CD14-positive monocyte (primary cell): ENCODE measurements around the gene TCF4. TPM values are rescaled to one million over a fixed set of nuclear protein-coding genes. Genes with fewer than 3 reads are reported as not detected.

ENCODE experiments used
- DNase-seq, 3 donors: peaks; one replicate each; pipeline ENCODE4 v3.0.0-alpha.2; 2011 to 2022
- H2AFZ ChIP-seq: 2 replicates; pipeline ENCODE4 v1.6.0; 2012; ENCODE audit warnings: mild to moderate bottlenecking, low read depth, low read length, inconsistent platforms; ENCODE audit not compliant: insufficient read depth, poor library complexity, severe bottlenecking
- H3K27ac ChIP-seq, 2 donors: 1 replicate in 1 of 2; 2 replicates in 1 of 2; pipeline ENCODE4 v1.5.1; 2012 to 2013; ENCODE audit warnings: low read length in 2 of 2, control low read depth in 1 of 2, inconsistent platforms in 1 of 2, low read depth in 1 of 2, mild to moderate bottlenecking in 1 of 2
- H3K27me3 ChIP-seq, 2 donors: one replicate each; pipeline versions ENCODE4 v1.6.0 to v1.6.1; 2011 to 2013; ENCODE audit warnings: low read length in 2 of 2; ENCODE audit not compliant: control insufficient read depth in 2 of 2, insufficient read depth in 2 of 2
- H3K36me3 ChIP-seq, 2 donors: replicated peaks in 1 of 2; 1 replicate in 1 of 2; 2 replicates in 1 of 2; pipeline versions ENCODE4 v1.5.1 to v1.6.1; 2012 to 2013; ENCODE audit warnings: low read length in 2 of 2, control low read depth in 1 of 2, inconsistent platforms in 1 of 2, mild to moderate bottlenecking in 1 of 2; ENCODE audit not compliant: insufficient read depth in 2 of 2, control insufficient read depth in 1 of 2
- H3K4me1 ChIP-seq, 2 donors: 1 replicate in 1 of 2; 2 replicates in 1 of 2; pipeline versions ENCODE4 v1.5.1 to v1.6.1; 2012 to 2013; ENCODE audit warnings: low read length in 2 of 2, control low read depth in 1 of 2, inconsistent platforms in 1 of 2, mild to moderate bottlenecking in 1 of 2, moderate library complexity in 1 of 2; ENCODE audit not compliant: insufficient read depth in 2 of 2, control insufficient read depth in 1 of 2
- H3K4me2 ChIP-seq: replicated peaks from 2 replicates; pipeline ENCODE3; 2012; ENCODE audit warnings: low read length, moderate library complexity, mild to moderate bottlenecking; ENCODE audit not compliant: poor library complexity, severe bottlenecking; ENCODE audit errors: extremely low read depth
- H3K4me3 ChIP-seq, 3 experiments: fragments of 200-600 bp in 1 of 3; sonication (generic) in 1 of 3; replicated peaks in 1 of 3; 1 replicate in 2 of 3; 2 replicates in 1 of 3; pipeline ENCODE4 v1.5.1; 2011 to 2013; ENCODE audit warnings: low read length in 3 of 3, mild to moderate bottlenecking in 3 of 3, control low read depth in 2 of 3, low read depth in 2 of 3, inconsistent platforms in 1 of 3, moderate library complexity in 1 of 3
- H3K79me2 ChIP-seq: 2 replicates; pipeline ENCODE4 v1.6.0; 2012; ENCODE audit warnings: mild to moderate bottlenecking, control low read depth, inconsistent platforms, low read length, moderate library complexity; ENCODE audit not compliant: insufficient read depth
- H3K9ac ChIP-seq: 2 replicates; pipeline ENCODE4 v1.6.0; 2017; ENCODE audit warnings: low read length, mild to moderate bottlenecking; ENCODE audit not compliant: insufficient read depth, poor library complexity, severe bottlenecking
- H3K9me3 ChIP-seq, 2 donors: replicated peaks in 1 of 2; 1 replicate in 1 of 2; 2 replicates in 1 of 2; pipeline versions ENCODE4 v1.5.1 to v1.6.1; 2012 to 2013; ENCODE audit warnings: low read length in 2 of 2, control low read depth in 1 of 2; ENCODE audit not compliant: control insufficient read depth in 1 of 2, insufficient read depth in 1 of 2
- H4K20me1 ChIP-seq: 2 replicates; pipeline ENCODE4 v1.6.0; 2012; ENCODE audit warnings: mild to moderate bottlenecking, low read length, control low read depth, moderate library complexity; ENCODE audit not compliant: insufficient read depth
- H3K27ac Mint-ChIP-seq, 7 donors: one replicate each; pipeline ENCODE4 v1.8.0; 2020; ENCODE audit warnings: mild to moderate bottlenecking in 7 of 7, mixed read lengths in 7 of 7, moderate library complexity in 6 of 7, inconsistent platforms in 2 of 7
- H3K27me3 Mint-ChIP-seq, 3 donors: one replicate each; pipeline ENCODE4 v1.8.0; 2021 to 2022; ENCODE audit warnings: low read depth in 3 of 3, mild to moderate bottlenecking in 3 of 3, mixed read lengths in 3 of 3, moderate library complexity in 3 of 3, inconsistent platforms in 1 of 3
- H3K36me3 Mint-ChIP-seq, 2 donors: one replicate each; pipeline ENCODE4 v1.8.0; 2020; ENCODE audit warnings: mixed read lengths in 2 of 2, inconsistent platforms in 1 of 2, mild to moderate bottlenecking in 1 of 2
- H3K4me1 Mint-ChIP-seq: one replicate; pipeline ENCODE4 v1.8.0; 2020; ENCODE audit warnings: mild to moderate bottlenecking, mixed read lengths
- H3K4me3 Mint-ChIP-seq, 2 donors: one replicate each; pipeline ENCODE4 v1.8.0; 2020; ENCODE audit warnings: mild to moderate bottlenecking in 2 of 2, mixed read lengths in 2 of 2, moderate library complexity in 1 of 2
- H3K9me3 Mint-ChIP-seq, 7 donors: one replicate each; pipeline ENCODE4 v1.8.0; 2020 to 2022; ENCODE audit warnings: mixed read lengths in 7 of 7, mild to moderate bottlenecking in 6 of 7, moderate library complexity in 6 of 7, inconsistent platforms in 2 of 7
- WGBS: methylation state at CpG from one replicate; pipeline ENCODE4 v1.1.5; 2013; ENCODE audit warnings: missing lambda C conversion rate; ENCODE audit not compliant: insufficient coverage; 5-methylcytosine and 5-hydroxymethylcytosine counted together
- intact Hi-C, 2 donors: fragments of 100-400 bp; cut with micrococcal nuclease; formaldehyde crosslinking; loops; one replicate each; pipeline versions ENCODE4 v1.15.0 to v1.15.1; 2023
- polyA plus RNA-seq, 3 donors: library from polyadenylated mRNA; depleted of rRNA in 1 of 3; unstranded in 2 of 3; stranded (reverse) in 1 of 3; fragments of 300-500 nt in 2 of 3; fragments of >200 nt in 1 of 3; fragmentation: Illumina TruSeq in 2 of 3; gene quantifications; 1 replicate in 2 of 3; 2 replicates in 1 of 3; pipeline ENCODE4 v1.2.3, GENCODE V29; 2012 to 2021
- TF ChIP-seq, protein P1 (sequence below): fragments of 200-600 bp; IDR thresholded peaks from one replicate; pipeline ENCODE4 v1.8.0; 2022; ENCODE audit warnings: antibody characterized with exemption, mild to moderate bottlenecking

Gene TCF4
- polyA plus RNA-seq, 3 donors = 5.9 to 12.9 (median 10.7) TPM

- Histone ChIP-seq H3K4me1 (no peaks in the 10 kb centered on the region), H3K79me2 (no peaks in the 10 kb centered on the region), H3K4me3 (no peak overlapping the region), H4K20me1 (no peaks in the 10 kb centered on the region), H3K4me2 (no peak overlapping the region), H3K27me3 (no peaks in the 10 kb centered on the region), H3K9ac (no peak overlapping the region), H2AFZ (no peak overlapping the region), H3K36me3 (no peaks in the 10 kb centered on the region), H3K9me3 (no peaks in the 10 kb centered on the region), H3K27ac (no peak overlapping the region)
- no peaks in the 10 kb centered on the region for H3K27me3 Mint-ChIP-seq
- 70% methylated on average over 1 of the region's 2 CpGs for WGBS
- no peak overlapping the region for H3K4me3 Mint-ChIP-seq
- H3K27ac Mint-ChIP-seq = no peak overlapping the region
- TF ChIP-seq, protein P1, sequence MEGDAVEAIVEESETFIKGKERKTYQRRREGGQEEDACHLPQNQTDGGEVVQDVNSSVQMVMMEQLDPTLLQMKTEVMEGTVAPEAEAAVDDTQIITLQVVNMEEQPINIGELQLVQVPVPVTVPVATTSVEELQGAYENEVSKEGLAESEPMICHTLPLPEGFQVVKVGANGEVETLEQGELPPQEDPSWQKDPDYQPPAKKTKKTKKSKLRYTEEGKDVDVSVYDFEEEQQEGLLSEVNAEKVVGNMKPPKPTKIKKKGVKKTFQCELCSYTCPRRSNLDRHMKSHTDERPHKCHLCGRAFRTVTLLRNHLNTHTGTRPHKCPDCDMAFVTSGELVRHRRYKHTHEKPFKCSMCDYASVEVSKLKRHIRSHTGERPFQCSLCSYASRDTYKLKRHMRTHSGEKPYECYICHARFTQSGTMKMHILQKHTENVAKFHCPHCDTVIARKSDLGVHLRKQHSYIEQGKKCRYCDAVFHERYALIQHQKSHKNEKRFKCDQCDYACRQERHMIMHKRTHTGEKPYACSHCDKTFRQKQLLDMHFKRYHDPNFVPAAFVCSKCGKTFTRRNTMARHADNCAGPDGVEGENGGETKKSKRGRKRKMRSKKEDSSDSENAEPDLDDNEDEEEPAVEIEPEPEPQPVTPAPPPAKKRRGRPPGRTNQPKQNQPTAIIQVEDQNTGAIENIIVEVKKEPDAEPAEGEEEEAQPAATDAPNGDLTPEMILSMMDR = no peak
- H3K36me3 Mint-ChIP-seq = no peaks in the 10 kb centered on the region
- H3K9me3 Mint-ChIP-seq = peaks cover 0 to 6% (median 3%) of the 10 kb centered on the region in 7 donors
- no peak for DNase-seq
- intact Hi-C loops = no loop called here
- peaks cover 8% of the 10 kb centered on the region for H3K4me1 Mint-ChIP-seq
These were observed 45.0 kb upstream of the TCF4 start for GRCh38 chr18:55633032-55633431.

DNA sequence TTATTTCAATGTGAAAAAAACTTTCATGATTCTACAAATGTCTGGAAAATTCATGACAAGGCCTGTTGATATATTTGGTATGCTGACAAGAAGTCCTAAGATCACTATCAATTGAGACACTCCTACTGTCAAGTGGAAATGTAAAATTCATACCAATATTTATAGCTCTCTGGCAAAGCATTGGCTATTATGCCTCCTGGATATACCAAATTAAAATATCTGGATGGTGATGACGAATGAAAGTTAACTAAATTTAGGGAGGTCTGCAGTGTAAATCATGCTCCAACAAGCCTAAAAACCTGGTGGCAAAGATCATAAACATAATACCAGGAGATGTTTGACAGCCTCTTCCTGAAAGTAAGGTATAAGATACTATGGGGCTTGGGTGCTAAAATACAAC, 41.1 kb upstream of the TCF4 start:
- TF ChIP-seq, protein P1 = no peak
- Histone ChIP-seq H3K9me3 (no peaks in the 10 kb centered on the region), H3K27ac (no peak overlapping the region), H3K79me2 (no peaks in the 10 kb centered on the region), H3K4me1 (no peaks in the 10 kb centered on the region), H4K20me1 (no peaks in the 10 kb centered on the region), H3K9ac (no peak overlapping the region), H3K4me3 (no peak overlapping the region), H3K4me2 (no peak overlapping the region), H2AFZ (no peak overlapping the region), H3K27me3 (no peaks in the 10 kb centered on the region), H3K36me3 (no peaks in the 10 kb centered on the region)
- intact Hi-C loops = no loop called here
- no peak for DNase-seq
- no peaks in the 10 kb centered on the region for H3K4me1 Mint-ChIP-seq
- peaks cover 0 to 9% (median 2%) of the 10 kb centered on the region in 7 donors for H3K9me3 Mint-ChIP-seq
- H3K27ac Mint-ChIP-seq = no peak overlapping the region
- no peaks in the 10 kb centered on the region for H3K36me3 Mint-ChIP-seq
- peaks cover 0 to 2% (median 0%) of the 10 kb centered on the region in 3 donors for H3K27me3 Mint-ChIP-seq
- no peak overlapping the region for H3K4me3 Mint-ChIP-seq
- no CpG with 5 or more reads among the region's 1 CpG for WGBS
